ENCODE results near the gene HOXB3.
"Not testable (repeated sequence)": the region's sequence is repeated elsewhere in the genome, so short reads cannot be mapped to it uniquely, and the experiment has no call there.

The HOXB3 gene

GRCh38 chr17:48537316-48537715, 52.7 kb downstream of the HOXB3 start:
- DNase-seq (ENCODE audit: low read depth, low spot score): no peak
- no peak overlapping the region for H3K4me3 ChIP-seq
- no peaks in the 10 kb centered on the region for H3K9me3 ChIP-seq (ENCODE audit: low read depth, low read length)
- no peaks in the 10 kb centered on the region for H3K36me3 ChIP-seq (ENCODE audit: insufficient read depth, low read length)
- TF ChIP-seq POLR2AphosphoS5 (IDR thresholded peaks at IDR 0.05; ENCODE audit: borderline replicate concordance, low read depth, low read length): no peak
- TF ChIP-seq EZH2 (IDR thresholded peaks at IDR 0.05): no peak
- no peak for TF ChIP-seq FOXP2 (optimal IDR thresholded peaks at IDR 0.05; ENCODE audit: control extremely low read depth, extremely low read length, insufficient read depth)
- H3K9ac ChIP-seq (ENCODE audit: insufficient read length): no peak overlapping the region
- no peak overlapping the region for H3K27ac ChIP-seq

- not testable (repeated sequence) for H3K4me3 ChIP-seq; H3K9me3 ChIP-seq (ENCODE audit: low read depth, low read length); H3K9ac ChIP-seq (ENCODE audit: insufficient read length); H3K36me3 ChIP-seq (ENCODE audit: insufficient read depth, low read length); DNase-seq (ENCODE audit: low read depth, low spot score); H3K27ac ChIP-seq
Observed at GRCh38 chr17:48535793-48536559, 54.1 kb downstream of the HOXB3 start.

GRCh38 chr17:48532261-48532660, 57.8 kb downstream of the HOXB3 start:
- TF ChIP-seq POLR2AphosphoS5 (IDR thresholded peaks at IDR 0.05; ENCODE audit: borderline replicate concordance, low read depth, low read length) (no peak), EZH2 (IDR thresholded peaks at IDR 0.05) (no peak), FOXP2 (optimal IDR thresholded peaks at IDR 0.05; ENCODE audit: control extremely low read depth, extremely low read length, insufficient read depth) (no peak)
- Histone ChIP-seq H3K4me3 (no peak overlapping the region), H3K36me3 (ENCODE audit: insufficient read depth, low read length) (no peaks in the 10 kb centered on the region), H3K27ac (no peak overlapping the region), H3K9ac (ENCODE audit: insufficient read length) (no peak overlapping the region), H3K9me3 (ENCODE audit: low read depth, low read length) (no peaks in the 10 kb centered on the region)
- no peak for DNase-seq (ENCODE audit: low read depth, low spot score)

- H3K9ac ChIP-seq (ENCODE audit: insufficient read length): no peak within 1 kb of the TSS
- DNase-seq (ENCODE audit: low read depth, low spot score): no peak
- no peak within 1 kb of the TSS for H3K27ac ChIP-seq
- H3K36me3 ChIP-seq (ENCODE audit: insufficient read depth, low read length): no peaks in the 10 kb centered on the region
- TF ChIP-seq EZH2 (IDR thresholded peaks at IDR 0.05): no peak
- TF ChIP-seq FOXP2 (optimal IDR thresholded peaks at IDR 0.05; ENCODE audit: control extremely low read depth, extremely low read length, insufficient read depth): no peak
- TF ChIP-seq POLR2AphosphoS5 (IDR thresholded peaks at IDR 0.05; ENCODE audit: borderline replicate concordance, low read depth, low read length): no peak
- no peaks in the 10 kb centered on the region for H3K9me3 ChIP-seq (ENCODE audit: low read depth, low read length)
- H3K4me3 ChIP-seq: no peak within 1 kb of the TSS
Observed at GRCh38 chr17:48530887-48531272, 59.2 kb downstream of the HOXB3 start, which contains the start of gene HOXB1. TSS of gene HOXB1 (minus strand) at chr17:48531011. CDS start at chr17:48530904, 107 bp downstream.

GRCh38 chr17:48530208-48530886, 59.7 kb downstream of the HOXB3 start:
- H3K27ac ChIP-seq: no peak overlapping the region
- TF ChIP-seq FOXP2 (optimal IDR thresholded peaks at IDR 0.05; ENCODE audit: control extremely low read depth, extremely low read length, insufficient read depth): no peak
- no peak for TF ChIP-seq EZH2 (IDR thresholded peaks at IDR 0.05)
- no peak for TF ChIP-seq POLR2AphosphoS5 (IDR thresholded peaks at IDR 0.05; ENCODE audit: borderline replicate concordance, low read depth, low read length)
- no peak overlapping the region for H3K9ac ChIP-seq (ENCODE audit: insufficient read length)
- no peak for DNase-seq (ENCODE audit: low read depth, low spot score)
- no peaks in the 10 kb centered on the region for H3K36me3 ChIP-seq (ENCODE audit: insufficient read depth, low read length)
- no peak overlapping the region for H3K4me3 ChIP-seq
- H3K9me3 ChIP-seq (ENCODE audit: low read depth, low read length): no peaks in the 10 kb centered on the region

- no peaks in the 10 kb centered on the region for H3K9me3 ChIP-seq (ENCODE audit: low read depth, low read length)
- no peaks in the 10 kb centered on the region for H3K36me3 ChIP-seq (ENCODE audit: insufficient read depth, low read length)
- TF ChIP-seq EZH2 (IDR thresholded peaks at IDR 0.05): no peak
- TF ChIP-seq POLR2AphosphoS5 (IDR thresholded peaks at IDR 0.05; ENCODE audit: borderline replicate concordance, low read depth, low read length): no peak
- no peak for TF ChIP-seq FOXP2 (optimal IDR thresholded peaks at IDR 0.05; ENCODE audit: control extremely low read depth, extremely low read length, insufficient read depth)
- no peak for DNase-seq (ENCODE audit: low read depth, low spot score)
- no peak overlapping the region for H3K27ac ChIP-seq
- H3K9ac ChIP-seq (ENCODE audit: insufficient read length): no peak overlapping the region
- H3K4me3 ChIP-seq: no peak overlapping the region
Observed at GRCh38 chr17:48529683-48530009, 60.4 kb downstream of the HOXB3 start.

- Histone ChIP-seq H3K4me3 (no peak overlapping the region), H3K9ac (ENCODE audit: insufficient read length) (no peak overlapping the region)
Observed at GRCh38 chr17:48528936-48529682, 60.9 kb downstream of the HOXB3 start.

GRCh38 chr17:48528153-48528935, 61.7 kb downstream of the HOXB3 start:
- H3K27ac ChIP-seq: no peak overlapping the region
- TF ChIP-seq POLR2AphosphoS5 (IDR thresholded peaks at IDR 0.05; ENCODE audit: borderline replicate concordance, low read depth, low read length) (no peak), EZH2 (IDR thresholded peaks at IDR 0.05) (no peak), FOXP2 (optimal IDR thresholded peaks at IDR 0.05; ENCODE audit: control extremely low read depth, extremely low read length, insufficient read depth) (no peak)
- no peaks in the 10 kb centered on the region for H3K36me3 ChIP-seq (ENCODE audit: insufficient read depth, low read length)
- H3K9ac ChIP-seq (ENCODE audit: insufficient read length): no peak overlapping the region
- DNase-seq (ENCODE audit: low read depth, low spot score): no peak
- no peaks in the 10 kb centered on the region for H3K9me3 ChIP-seq (ENCODE audit: low read depth, low read length)
- H3K4me3 ChIP-seq: no peak overlapping the region

More at GRCh38 chr17:48528936-48529682, 60.9 kb downstream of the HOXB3 start:
- no peaks in the 10 kb centered on the region for H3K36me3 ChIP-seq (ENCODE audit: insufficient read depth, low read length)
- no peak overlapping the region for H3K27ac ChIP-seq
- no peaks in the 10 kb centered on the region for H3K9me3 ChIP-seq (ENCODE audit: low read depth, low read length)
- TF ChIP-seq EZH2 (IDR thresholded peaks at IDR 0.05): no peak
- TF ChIP-seq FOXP2 (optimal IDR thresholded peaks at IDR 0.05; ENCODE audit: control extremely low read depth, extremely low read length, insufficient read depth): no peak
- no peak for TF ChIP-seq POLR2AphosphoS5 (IDR thresholded peaks at IDR 0.05; ENCODE audit: borderline replicate concordance, low read depth, low read length)
- no peak for DNase-seq (ENCODE audit: low read depth, low spot score)

Measured in SK-N-MC (cell line).